Esophagus muscularis mucosa (tissue), 4 donors: ENCODE data around the gene MERTK.

Source experiments
- CTCF ChIP-seq, 3 experiments: fragments of 200-600 bp in 2 of 3; fragments of 450-650 bp in 1 of 3; sonication (generic) in 2 of 3; IDR thresholded peaks; one replicate each; pipeline ENCODE4 v1.5.1; 2017 to 2019; ENCODE audit warnings: antibody characterized with exemption in 3 of 3, mild to moderate bottlenecking in 2 of 3, moderate library complexity in 1 of 3
- EP300 ChIP-seq: sonication (generic); formaldehyde crosslinking; IDR thresholded peaks from one replicate; pipeline ENCODE4 v1.6.1; 2017; ENCODE audit warnings: antibody characterized with exemption
- POLR2AphosphoS5 ChIP-seq, 2 donors: sonication (generic); formaldehyde crosslinking; IDR thresholded peaks; one replicate each; pipeline ENCODE4 v1.6.1; 2017; ENCODE audit warnings: antibody characterized with exemption in 2 of 2

DNA sequence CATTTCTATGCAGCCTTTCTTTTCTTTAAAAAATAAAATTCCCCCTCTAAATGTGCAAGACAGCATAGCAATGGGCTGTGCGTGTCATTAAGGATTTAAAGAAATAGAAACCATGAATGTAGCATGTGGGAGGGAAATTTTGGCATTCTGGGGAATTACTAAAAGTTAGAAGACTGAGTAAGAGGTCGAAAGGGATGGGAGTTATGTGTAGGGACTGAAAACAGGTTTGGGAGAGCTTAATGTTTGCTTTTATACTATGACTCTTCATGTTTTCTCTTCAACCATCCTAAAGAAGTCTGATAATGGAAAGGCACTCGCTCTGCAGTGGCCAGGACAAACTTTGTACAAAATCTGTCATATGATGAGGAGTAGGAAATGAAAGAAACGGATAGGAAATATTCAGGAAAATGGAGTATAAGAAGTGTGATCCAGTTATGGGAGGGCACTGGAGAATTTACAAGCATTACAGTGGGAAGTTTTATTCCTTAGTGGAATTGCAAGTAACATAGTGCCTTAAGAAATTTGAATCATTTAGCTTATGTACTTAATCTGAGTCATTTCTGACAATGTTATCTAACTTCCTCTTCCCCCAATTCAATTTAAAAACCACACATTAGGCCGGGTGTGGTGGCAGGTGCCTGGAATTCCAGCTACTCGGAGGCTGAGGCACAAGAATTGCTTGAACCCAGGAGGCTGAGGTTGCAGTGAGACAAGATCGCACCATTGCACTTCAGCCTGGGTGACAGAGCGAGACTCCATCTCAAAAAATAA, 177.3 kb downstream of the MERTK start:
- TF ChIP-seq CTCF (IDR thresholded peaks at IDR 0.05) (no peak), POLR2AphosphoS5 (IDR thresholded peaks at IDR 0.05) (no peak), EP300 (no peak)
